Vagina (tissue), 2 donors: ENCODE data around the gene TSC22D3. TPM values are rescaled to one million over a fixed set of nuclear protein-coding genes. Genes with fewer than 3 reads are reported as not detected.
A peak's percentile ranks its signal among the peaks of the same experiment; 100 is the strongest.

ENCODE experiments used
- DNase-seq, 2 donors: peaks; one replicate each; pipeline ENCODE4 v3.0.0-alpha.2; 2017; ENCODE audit errors: extremely low spot score in 2 of 2
- H3K27ac ChIP-seq: fragments of 200-600 bp; sonication (generic); one replicate; pipeline ENCODE4 v1.5.1; 2019
- H3K27me3 ChIP-seq: fragments of 200-600 bp; sonication (generic); one replicate; pipeline ENCODE4 v1.5.1; 2019
- H3K36me3 ChIP-seq, 2 donors: fragments of 200-600 bp; sonication (generic); one replicate each; pipeline ENCODE4 v1.5.1; 2017 to 2019
- H3K4me1 ChIP-seq: fragments of 200-600 bp; sonication (generic); one replicate; pipeline ENCODE4 v1.5.1; 2019
- H3K4me3 ChIP-seq, 2 donors: fragments of 200-600 bp; sonication (generic); 1 replicate in 1 of 2; 2 replicates in 1 of 2; pipeline ENCODE4 v1.5.1; 2016 to 2019
- H3K9me3 ChIP-seq: fragments of 200-600 bp; sonication (generic); one replicate; pipeline ENCODE4 v1.5.1; 2019
- CTCF ChIP-seq, 3 experiments: fragments of 450-650 bp in 2 of 3; fragments of 200-600 bp in 1 of 3; sonication (generic) in 1 of 3; IDR thresholded peaks; one replicate each; pipeline ENCODE4 v1.5.1; 2017 to 2019; ENCODE audit warnings: antibody characterized with exemption in 3 of 3, mild to moderate bottlenecking in 2 of 3, moderate library complexity in 2 of 3
- POLR2A ChIP-seq, 2 donors: fragments of 450-650 bp; IDR thresholded peaks; one replicate each; pipeline ENCODE4 v1.6.1; 2017; ENCODE audit warnings: antibody characterized with exemption in 2 of 2, mild to moderate bottlenecking in 2 of 2, moderate library complexity in 2 of 2
- POLR2AphosphoS5 ChIP-seq, 2 donors: sonication (generic); formaldehyde crosslinking; IDR thresholded peaks; one replicate each; pipeline ENCODE4 v1.9.0; 2017; ENCODE audit warnings: antibody characterized with exemption in 2 of 2, mild to moderate bottlenecking in 2 of 2, low read depth in 1 of 2; ENCODE audit not compliant: insufficient read depth in 1 of 2
- intact Hi-C: fragments of 100-400 bp; cut with DNase I; formaldehyde crosslinking; loops from one replicate; pipeline ENCODE4 v1.15.1; 2023
- total RNA-seq: library from RNA; depleted of rRNA; stranded (reverse); fragments of >200 nt; gene quantifications from one replicate; pipeline ENCODE4 v1.2.3, GENCODE V29; 2016

TSC22D3 gene
- total RNA-seq, 1 donor from 2014 or later, result 780 TPM

GRCh38 chrX:107744868-107745267 lies 30.7 kb downstream of the TSC22D3 start:
- no peak overlapping the region for H3K27ac ChIP-seq
- H3K4me3 ChIP-seq, result no peak overlapping the region
- peaks cover 54% of the 10 kb centered on the region for H3K4me1 ChIP-seq
- intact Hi-C loops, result no loop called here
- no peaks in the 10 kb centered on the region for H3K9me3 ChIP-seq
- no peak for DNase-seq
- H3K27me3 ChIP-seq, result no peaks in the 10 kb centered on the region
- no peak for TF ChIP-seq CTCF (IDR thresholded peaks at IDR 0.05)
- no peak for TF ChIP-seq POLR2A (IDR thresholded peaks at IDR 0.05)
- no peak for TF ChIP-seq POLR2AphosphoS5 (IDR thresholded peaks at IDR 0.05; ENCODE audit: insufficient read depth in 1 of 2, low read depth in 1 of 2)
- no peaks in the 10 kb centered on the region for H3K36me3 ChIP-seq

- Histone ChIP-seq H3K4me1 (peaks cover 54% of the 10 kb centered on the region), H3K4me3 (no peak overlapping the region), H3K9me3 (no peaks in the 10 kb centered on the region), H3K36me3 (no peaks in the 10 kb centered on the region), H3K27me3 (no peaks in the 10 kb centered on the region), H3K27ac (peak overlapping the region; percentile 90)
- DNase-seq, result no peak
- TF ChIP-seq POLR2AphosphoS5 (IDR thresholded peaks at IDR 0.05; ENCODE audit: insufficient read depth in 1 of 2, low read depth in 1 of 2) (no peak), POLR2A (IDR thresholded peaks at IDR 0.05) (no peak), CTCF (IDR thresholded peaks at IDR 0.05) (no peak)
- intact Hi-C loops, result no loop called here
Measured at GRCh38 chrX:107743995-107744394, 31.6 kb downstream of the TSC22D3 start.

- intact Hi-C loops, result no loop called here
- H3K27me3 ChIP-seq, result no peaks in the 10 kb centered on the region
- H3K27ac ChIP-seq, result peak overlapping the region; percentile 90
- peak overlapping the region; percentile 10 to 33 for H3K4me3 ChIP-seq
- TF ChIP-seq CTCF (IDR thresholded peaks at IDR 0.05) (no peak), POLR2AphosphoS5 (IDR thresholded peaks at IDR 0.05; ENCODE audit: insufficient read depth in 1 of 2, low read depth in 1 of 2) (no peak), POLR2A (IDR thresholded peaks at IDR 0.05) (no peak)
- no peak for DNase-seq
- H3K36me3 ChIP-seq, result no peaks in the 10 kb centered on the region
- H3K4me1 ChIP-seq, result peaks cover 51% of the 10 kb centered on the region
- no peaks in the 10 kb centered on the region for H3K9me3 ChIP-seq
Measured at GRCh38 chrX:107742700-107743191, 32.8 kb downstream of the TSC22D3 start.

DNA sequence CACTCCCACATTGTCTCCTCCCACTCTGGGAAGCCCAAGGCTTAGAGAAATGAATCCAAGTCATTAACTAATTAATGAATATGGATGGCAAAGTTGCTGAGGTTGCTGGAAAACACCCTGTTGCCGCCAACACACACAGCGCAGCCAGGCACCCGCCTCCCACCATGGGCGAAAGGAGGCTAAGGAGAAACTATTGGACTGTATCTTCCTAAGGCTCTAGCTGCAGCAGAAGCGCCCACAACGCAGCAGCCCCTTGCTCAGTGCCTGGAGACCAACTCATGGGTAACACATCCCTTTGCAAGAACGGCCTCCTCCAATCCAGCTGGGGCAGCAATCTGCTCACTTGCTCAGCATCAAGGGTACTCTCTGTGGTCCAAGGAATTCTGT lies 34.2 kb downstream of the TSC22D3 start:
- DNase-seq, result no peak
- Histone ChIP-seq H3K4me3 (peak overlapping the region in 1 of 2 donors; percentile 33), H3K27me3 (no peaks in the 10 kb centered on the region), H3K27ac (peak overlapping the region; percentile 90), H3K9me3 (no peaks in the 10 kb centered on the region), H3K4me1 (peaks cover 44% of the 10 kb centered on the region), H3K36me3 (no peaks in the 10 kb centered on the region)
- TF ChIP-seq CTCF (IDR thresholded peaks at IDR 0.05) (no peak), POLR2AphosphoS5 (IDR thresholded peaks at IDR 0.05; ENCODE audit: insufficient read depth in 1 of 2, low read depth in 1 of 2) (peak in 1 of 2 donors; percentile 38)
- intact Hi-C loops, result no loop called here

DNA sequence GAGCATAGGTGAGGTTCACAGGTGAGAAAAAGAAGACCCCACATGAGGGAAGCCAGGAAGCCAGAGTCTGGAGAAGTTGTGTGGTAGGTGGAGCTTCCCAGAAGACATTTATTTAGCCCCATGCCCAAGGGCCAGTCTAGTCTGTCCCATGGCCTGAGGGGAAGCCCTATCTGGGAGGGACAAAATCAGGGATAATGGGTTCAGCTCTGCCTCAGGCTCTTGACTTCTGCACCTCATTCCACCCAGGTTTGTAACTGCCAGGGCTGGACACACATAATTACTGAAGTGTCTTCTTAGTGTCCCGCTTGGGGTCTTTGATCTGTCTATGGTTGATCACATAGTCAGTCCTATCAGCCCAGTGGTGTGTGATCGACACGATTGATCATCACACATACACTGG lies 36.0 kb downstream of the TSC22D3 start:
- no peak for TF ChIP-seq POLR2AphosphoS5 (IDR thresholded peaks at IDR 0.05; ENCODE audit: insufficient read depth in 1 of 2, low read depth in 1 of 2)
- no peak for TF ChIP-seq POLR2A (IDR thresholded peaks at IDR 0.05)
- no peak for TF ChIP-seq CTCF (IDR thresholded peaks at IDR 0.05)
- intact Hi-C loops, result no loop called here
- H3K4me3 ChIP-seq, result no peak overlapping the region
- H3K9me3 ChIP-seq, result no peaks in the 10 kb centered on the region
- H3K27ac ChIP-seq, result peak overlapping the region; percentile 31
- H3K4me1 ChIP-seq, result peaks cover 42% of the 10 kb centered on the region
- DNase-seq, result no peak
- H3K27me3 ChIP-seq, result no peaks in the 10 kb centered on the region
- H3K36me3 ChIP-seq, result no peaks in the 10 kb centered on the region
